ENCODE data around the gene MATN1.

Gene MATN1

GRCh38 chr1:30754684-30755171 lies 31.3 kb upstream of the MATN1 start:
- no peak for ATAC-seq
- TF ChIP-seq PATZ1 (CRISPR knock-in tag; IDR thresholded peaks at IDR 0.05; ENCODE audit: borderline replicate concordance) (no peak), ZNF70 (CRISPR knock-in tag; IDR thresholded peaks at IDR 0.05) (no peak)

GRCh38 chr1:30753660-30754123 lies 30.3 kb upstream of the MATN1 start:
- no peak for TF ChIP-seq RARB (CRISPR knock-in tag; IDR thresholded peaks at IDR 0.05)
- ATAC-seq = no peak

GRCh38 chr1:30753118-30753517 lies 29.7 kb upstream of the MATN1 start:
- no peak for TF ChIP-seq ESRRG (CRISPR knock-in tag; IDR thresholded peaks at IDR 0.05)
- TF ChIP-seq ISL1 (CRISPR knock-in tag; IDR thresholded peaks at IDR 0.05) = no peak
- no peak for TF ChIP-seq CSDC2 (CRISPR knock-in tag; IDR thresholded peaks at IDR 0.05)
- TF ChIP-seq ARNTL (CRISPR knock-in tag; IDR thresholded peaks at IDR 0.05; ENCODE audit: borderline replicate concordance, low read depth) = no peak
- TF ChIP-seq ZFP30 (CRISPR knock-in tag; IDR thresholded peaks at IDR 0.05) = no peak
- no peak for TF ChIP-seq TCF4 (CRISPR knock-in tag; IDR thresholded peaks at IDR 0.05; ENCODE audit: borderline replicate concordance)
- TF ChIP-seq ZNF8 (CRISPR knock-in tag; IDR thresholded peaks at IDR 0.05) = no peak
- TF ChIP-seq SNAI2 (CRISPR knock-in tag; IDR thresholded peaks at IDR 0.05) = no peak
- no peak for TF ChIP-seq CREB5 (CRISPR knock-in tag; IDR thresholded peaks at IDR 0.05; ENCODE audit: low read depth)
- TF ChIP-seq TOX (CRISPR knock-in tag; IDR thresholded peaks at IDR 0.05; ENCODE audit: borderline replicate concordance) = no peak
- TF ChIP-seq PATZ1 (CRISPR knock-in tag; IDR thresholded peaks at IDR 0.05; ENCODE audit: borderline replicate concordance) = no peak
- TF ChIP-seq GLIS3 (CRISPR knock-in tag; IDR thresholded peaks at IDR 0.05) = no peak
- TF ChIP-seq POU6F1 (CRISPR knock-in tag; IDR thresholded peaks at IDR 0.05; ENCODE audit: borderline replicate concordance, low read depth) = no peak
- no peak for TF ChIP-seq PPARA (CRISPR knock-in tag; IDR thresholded peaks at IDR 0.05; ENCODE audit: borderline replicate concordance)
- ATAC-seq = no peak

- ATAC-seq = no peak
- TF ChIP-seq PATZ1 (CRISPR knock-in tag; IDR thresholded peaks at IDR 0.05; ENCODE audit: borderline replicate concordance) (no peak), ISL1 (CRISPR knock-in tag; IDR thresholded peaks at IDR 0.05) (no peak)
Measured at GRCh38 chr1:30752651-30752908, 29.2 kb upstream of the MATN1 start.

GRCh38 chr1:30751830-30752650 lies 28.7 kb upstream of the MATN1 start:
- ATAC-seq = no peak
- no peak for TF ChIP-seq TOX (CRISPR knock-in tag; IDR thresholded peaks at IDR 0.05; ENCODE audit: borderline replicate concordance)
- TF ChIP-seq TCF4 (CRISPR knock-in tag; IDR thresholded peaks at IDR 0.05; ENCODE audit: borderline replicate concordance) = no peak
- no peak for TF ChIP-seq ZNF70 (CRISPR knock-in tag; IDR thresholded peaks at IDR 0.05)

All from SK-N-SH treated with all-trans-retinoic acid at 6 μM for 48 hours (cell line).